Activated CD8-positive, alpha-beta T cell treated with anti-CD3 and anti-CD28 coated beads for 36 hours (primary cell): Measurements from ENCODE around the gene KIAA0319L. TPM values are rescaled to one million over a fixed set of nuclear protein-coding genes. Genes with fewer than 3 reads are reported as not detected.

Experiments
- ATAC-seq: fragments of 200-7000 bp; cut with Tn5 transposase; one replicate; pipeline ENCODE4 v1.10.0; 2021; ENCODE audit warnings: mild to moderate bottlenecking, moderate library complexity
- CTCF ChIA-PET: fragments of 350-600 bp; sonication (Branson Sonifier 250); formaldehyde crosslinking; loops from one replicate; lab custom pipeline; 2021; ENCODE audit warnings: antibody characterized with exemption; lab: Charles Lee
- POLR2A ChIA-PET: fragments of 350-600 bp; sonication (Branson Sonifier 250); formaldehyde crosslinking; loops from one replicate; lab custom pipeline; 2021; ENCODE audit warnings: antibody characterized with exemption; lab: Charles Lee
- DNase-seq: peaks from one replicate; pipeline ENCODE4 v3.0.0-alpha.2; 2020
- H3K27ac Mint-ChIP-seq: one replicate; pipeline ENCODE4 v1.8.0; 2021; ENCODE audit warnings: mild to moderate bottlenecking, mixed read lengths
- H3K27me3 Mint-ChIP-seq: one replicate; pipeline ENCODE4 v1.8.0; 2021; ENCODE audit warnings: mixed read lengths
- H3K36me3 Mint-ChIP-seq: one replicate; pipeline ENCODE4 v1.8.0; 2021; ENCODE audit warnings: low read depth, mixed read lengths
- H3K4me1 Mint-ChIP-seq: one replicate; pipeline ENCODE4 v1.8.0; 2021; ENCODE audit warnings: low read depth, mixed read lengths
- H3K4me3 Mint-ChIP-seq: one replicate; pipeline ENCODE4 v1.8.0; 2021; ENCODE audit warnings: mild to moderate bottlenecking, moderate library complexity, mixed read lengths
- H3K9me3 Mint-ChIP-seq: one replicate; pipeline ENCODE4 v1.8.0; 2021; ENCODE audit warnings: mixed read lengths
- intact Hi-C: fragments of 100-400 bp; cut with micrococcal nuclease; formaldehyde crosslinking; loops from one replicate; pipeline ENCODE4 v1.10.0; 2022
- total RNA-seq, 2 experiments: library from RNA; stranded (reverse); gene quantifications; one replicate each; pipeline ENCODE4 v1.2.3, GENCODE V29; 2021
- TF ChIP-seq, protein P1 (sequence below): fragments of 200-600 bp; IDR thresholded peaks from one replicate; pipeline ENCODE4 v1.8.0; 2022; ENCODE audit warnings: antibody characterized with exemption, mild to moderate bottlenecking

The KIAA0319L gene
- total RNA-seq, 2 experiments from 2014 or later, result 22.8 to 30.9 TPM

DNA sequence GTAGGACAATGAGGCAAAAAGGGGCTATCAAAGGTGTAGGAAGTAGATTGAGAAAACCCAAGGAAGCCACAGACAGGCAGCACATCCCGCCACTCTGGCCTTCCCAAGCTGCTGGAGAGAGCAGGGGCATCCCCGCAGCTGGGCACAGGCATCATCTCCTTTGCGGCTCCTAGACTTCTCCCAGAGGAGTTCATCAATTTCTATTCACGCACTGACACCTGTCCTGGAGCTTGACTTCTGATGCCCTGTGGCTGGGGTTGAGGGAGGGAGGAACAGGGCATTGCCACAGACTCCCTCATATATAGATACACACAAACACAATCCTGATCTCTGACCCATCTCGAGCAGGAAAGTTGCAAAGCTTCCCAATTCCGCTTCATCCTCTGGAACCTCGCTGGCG lies 14.1 kb upstream of the KIAA0319L start:
- CTCF ChIA-PET, result interaction anchor here (0.9 to 3.1 kb wide), 6 partner anchors 34 to 198 kb away, joined by 3 to 22 read pairs (median 6); partner anchors contain the start of gene CLSPN
- peaks cover 8% of the 10 kb centered on the region for H3K27me3 Mint-ChIP-seq
- TF ChIP-seq, protein P1, sequence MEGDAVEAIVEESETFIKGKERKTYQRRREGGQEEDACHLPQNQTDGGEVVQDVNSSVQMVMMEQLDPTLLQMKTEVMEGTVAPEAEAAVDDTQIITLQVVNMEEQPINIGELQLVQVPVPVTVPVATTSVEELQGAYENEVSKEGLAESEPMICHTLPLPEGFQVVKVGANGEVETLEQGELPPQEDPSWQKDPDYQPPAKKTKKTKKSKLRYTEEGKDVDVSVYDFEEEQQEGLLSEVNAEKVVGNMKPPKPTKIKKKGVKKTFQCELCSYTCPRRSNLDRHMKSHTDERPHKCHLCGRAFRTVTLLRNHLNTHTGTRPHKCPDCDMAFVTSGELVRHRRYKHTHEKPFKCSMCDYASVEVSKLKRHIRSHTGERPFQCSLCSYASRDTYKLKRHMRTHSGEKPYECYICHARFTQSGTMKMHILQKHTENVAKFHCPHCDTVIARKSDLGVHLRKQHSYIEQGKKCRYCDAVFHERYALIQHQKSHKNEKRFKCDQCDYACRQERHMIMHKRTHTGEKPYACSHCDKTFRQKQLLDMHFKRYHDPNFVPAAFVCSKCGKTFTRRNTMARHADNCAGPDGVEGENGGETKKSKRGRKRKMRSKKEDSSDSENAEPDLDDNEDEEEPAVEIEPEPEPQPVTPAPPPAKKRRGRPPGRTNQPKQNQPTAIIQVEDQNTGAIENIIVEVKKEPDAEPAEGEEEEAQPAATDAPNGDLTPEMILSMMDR, result no peak

DNA sequence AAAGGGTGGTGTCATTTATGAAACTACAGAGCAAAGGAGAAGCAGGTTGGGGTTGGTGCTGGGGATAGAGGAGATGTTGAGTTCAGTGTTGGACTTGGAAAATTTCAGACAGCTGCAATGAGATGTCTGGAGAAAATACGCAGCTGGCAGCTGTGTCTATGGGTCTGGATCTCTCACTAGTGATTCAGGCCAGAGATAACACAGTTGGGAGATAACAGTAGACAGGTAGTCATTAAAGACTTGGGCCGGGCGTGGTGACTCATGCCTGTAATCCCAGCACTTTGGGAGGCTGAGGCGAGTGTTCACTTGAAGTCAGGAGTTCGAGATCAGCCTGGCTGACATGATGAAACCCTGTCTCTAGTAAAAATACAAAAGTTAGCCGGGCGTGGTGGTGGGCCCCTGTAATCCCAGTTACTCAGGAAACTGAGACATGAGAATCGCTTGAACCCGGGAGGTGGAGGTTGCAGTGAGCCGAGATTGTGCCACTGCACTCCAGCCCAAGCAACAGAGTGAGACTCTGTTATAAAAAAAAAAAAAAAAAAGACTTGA lies 13.5 kb upstream of the KIAA0319L start:
- ATAC-seq (no peak), DNase-seq (no peak)
- intact Hi-C loops, result loop anchor here (5.0 kb wide), 1 partner anchor 147 kb away; the partner anchor contains the start of gene C1orf216
- Mint-ChIP-seq H3K36me3 (peaks cover 6% of the 10 kb centered on the region), H3K4me1 (no peaks in the 10 kb centered on the region), H3K27ac (no peak overlapping the region), H3K4me3 (no peak overlapping the region), H3K27me3 (peaks cover 8% of the 10 kb centered on the region), H3K9me3 (no peaks in the 10 kb centered on the region)
- ChIA-PET CTCF (interaction anchor here (1.1 to 2.3 kb wide), 3 partner anchors 157 to 198 kb away, joined by 3 to 13 read pairs (median 3); partner anchors contain the start of gene CLSPN), POLR2A (interaction anchor here (1.1 kb wide), 1 partner anchor 11 kb away, joined by 3 read pairs; no protein-coding TSS in a partner anchor)
- TF ChIP-seq, protein P1, result no peak

More for the DNA sequence above, 14.1 kb upstream of the KIAA0319L start:
- Mint-ChIP-seq H3K4me3 (no peak overlapping the region), H3K36me3 (peaks cover 6% of the 10 kb centered on the region), H3K4me1 (peaks cover 2% of the 10 kb centered on the region), H3K27ac (no peak overlapping the region), H3K9me3 (no peaks in the 10 kb centered on the region)
- DNase-seq (no peak), ATAC-seq (no peak)
- POLR2A ChIA-PET, result interaction anchor here (1.1 to 1.3 kb wide), 2 partner anchors 12 to 199 kb away, joined by 3 to 6 read pairs; partner anchors contain the start of gene CLSPN
- intact Hi-C loops, result loop anchor here (5.0 kb wide), 1 partner anchor 146 kb away; the partner anchor contains the start of gene C1orf216

DNA sequence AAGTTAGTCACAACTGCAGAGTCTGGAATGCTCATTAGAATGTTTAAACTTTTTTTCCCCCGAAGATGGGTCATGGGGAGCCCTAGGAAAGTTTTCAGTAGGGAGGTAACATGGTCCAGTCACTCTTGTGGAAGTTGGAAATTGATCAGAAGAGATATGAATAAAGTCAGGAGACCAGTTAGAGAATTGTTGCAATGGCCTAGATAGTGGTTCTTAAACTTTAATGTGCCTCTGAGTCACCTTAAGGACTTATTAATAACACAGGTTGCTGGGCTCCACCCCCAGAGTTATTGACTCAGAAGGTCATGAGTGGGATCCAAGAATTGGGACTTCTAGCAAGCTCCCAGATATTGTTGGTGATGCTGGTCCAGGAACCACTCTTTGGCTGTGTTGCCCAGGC lies 12.7 kb upstream of the KIAA0319L start:
- Mint-ChIP-seq H3K27me3 (peaks cover 6% of the 10 kb centered on the region), H3K4me1 (no peaks in the 10 kb centered on the region), H3K4me3 (no peak overlapping the region), H3K9me3 (no peaks in the 10 kb centered on the region), H3K36me3 (peaks cover 6% of the 10 kb centered on the region), H3K27ac (no peak overlapping the region)
- DNase-seq (no peak), ATAC-seq (no peak)
- TF ChIP-seq, protein P1, result no peak
- POLR2A ChIA-PET, result no interaction called here
- CTCF ChIA-PET, result interaction anchor here (2.3 kb wide), 1 partner anchor 157 kb away, joined by 13 read pairs; no protein-coding TSS in a partner anchor
- intact Hi-C loops, result loop anchor here (2.0 to 5.0 kb wide), 2 partner anchors 147 to 205 kb away; partner anchors contain the start of gene C1orf216

DNA sequence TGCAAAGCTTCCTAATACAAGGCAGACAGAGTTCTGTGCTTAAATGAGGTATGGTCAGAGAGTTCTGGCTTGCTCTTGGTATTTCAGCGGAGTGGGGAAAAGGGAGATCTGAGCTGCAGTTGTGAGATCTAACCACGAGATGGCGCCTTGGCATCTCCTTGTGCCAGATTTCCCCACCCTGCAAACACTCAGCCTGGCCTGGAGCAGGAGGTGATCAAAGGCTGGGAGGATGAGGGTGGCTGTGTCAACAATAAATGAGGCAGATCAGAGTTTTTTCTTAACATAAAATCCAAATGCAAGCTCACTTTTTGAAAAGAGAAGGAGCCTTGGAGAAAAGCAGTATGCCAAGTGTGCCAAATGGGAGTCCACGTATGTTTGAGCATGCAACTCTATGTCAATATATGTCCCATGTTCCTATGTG lies 11.8 kb upstream of the KIAA0319L start:
- POLR2A ChIA-PET, result interaction anchor here (1.3 to 2.2 kb wide), 3 partner anchors 9 to 201 kb away, joined by 5 to 8 read pairs (median 6); no protein-coding TSS in a partner anchor
- H3K4me1 Mint-ChIP-seq, result peaks cover 7% of the 10 kb centered on the region
- no peak overlapping the region for H3K4me3 Mint-ChIP-seq
- no peak overlapping the region for H3K27ac Mint-ChIP-seq
- intact Hi-C loops, result loop anchor here (2.0 kb wide), 1 partner anchor 206 kb away; no protein-coding TSS in a partner anchor
- peaks cover 8% of the 10 kb centered on the region for H3K36me3 Mint-ChIP-seq
- peaks cover 4% of the 10 kb centered on the region for H3K27me3 Mint-ChIP-seq
- peak; percentile 72 for ATAC-seq
- H3K9me3 Mint-ChIP-seq, result no peaks in the 10 kb centered on the region
- CTCF ChIA-PET, result interaction anchor here (0.7 to 5.9 kb wide), 46 partner anchors 9 to 490 kb away, joined by 3 to 76 read pairs (median 4); partner anchors contain the start of genes CLSPN, KIAA0319L, NCDN and ZMYM1
- peak; percentile 81 for DNase-seq
- TF ChIP-seq, protein P1, result peak; percentile 90
